SK-N-SH (cell line): Measurements from ENCODE around the gene MYOM1. TPM values are rescaled to one million over a fixed set of nuclear protein-coding genes. Genes with fewer than 3 reads are reported as not detected.

ENCODE experiments used
- CTCF ChIA-PET: fragments of 300-600, 350-600 bp; formaldehyde crosslinking; extraction: SDS; loops from one replicate; lab custom pipeline; 2021; lab: Yijun Ruan, JAX
- POLR2A ChIA-PET: fragments of 350-600 bp; sonication (Branson Sonifier 250); formaldehyde crosslinking; extraction: SDS; loops from one replicate; lab custom pipeline; 2020; ENCODE audit warnings: antibody characterized with exemption, inconsistent platforms; lab: Yijun Ruan, JAX
- DNase-seq: peaks from one replicate; pipeline ENCODE4 v3.0.0; 2012
- H2AFZ ChIP-seq: fragments of 200-600 bp; sonication (generic); 2 replicates; pipeline ENCODE4 v1.8.1; 2016; ENCODE audit warnings: antibody characterized with exemption, mild to moderate bottlenecking, low read depth
- H3F3A ChIP-seq: fragments of 200-600 bp; sonication (generic); replicated peaks from 2 replicates; pipeline ENCODE3; 2016; ENCODE audit warnings: antibody characterized with exemption, mild to moderate bottlenecking; ENCODE audit not compliant: insufficient read depth
- H3K27ac ChIP-seq, 2 experiments: fragments of 200-500 bp in 1 of 2; fragments of 200-600 bp in 1 of 2; sonication (Bioruptor generic) in 1 of 2; sonication (generic), shearing (Covaris generic) in 1 of 2; 2 replicates each; pipeline versions ENCODE4 v1.5.1 to v1.6.1; 2014 to 2016; ENCODE audit warnings: low read depth in 2 of 2, inconsistent platforms in 1 of 2, low read length in 1 of 2, mild to moderate bottlenecking in 1 of 2, mixed read lengths in 1 of 2
- H3K27me3 ChIP-seq: fragments of 200-600 bp; sonication (generic), shearing (Covaris generic); 2 replicates; pipeline ENCODE4 v1.6.1; 2016; ENCODE audit warnings: mixed run types; ENCODE audit not compliant: insufficient read depth
- H3K36me3 ChIP-seq, 2 experiments: fragments of 200-500 bp in 1 of 2; fragments of 200-600 bp in 1 of 2; sonication (Bioruptor generic) in 1 of 2; sonication (generic) in 1 of 2; replicated peaks in 1 of 2; 2 replicates each; pipeline versions ENCODE3 to v1.5.1; 2014 to 2016; ENCODE audit warnings: low read length in 1 of 2, mild to moderate bottlenecking in 1 of 2; ENCODE audit not compliant: insufficient read depth in 2 of 2, control insufficient read depth in 1 of 2
- H3K4me1 ChIP-seq, 2 experiments: fragments of 200-500 bp in 1 of 2; fragments of 200-600 bp in 1 of 2; sonication (Bioruptor generic) in 1 of 2; sonication (generic), shearing (Covaris generic) in 1 of 2; 2 replicates each; pipeline versions ENCODE4 v1.5.1 to v1.6.1; 2014 to 2016; ENCODE audit warnings: low read depth in 1 of 2, low read length in 1 of 2, mixed run types in 1 of 2; ENCODE audit not compliant: insufficient read depth in 2 of 2, control insufficient read depth in 1 of 2
- H3K4me2 ChIP-seq: fragments of 200-600 bp; sonication (generic), shearing (Covaris generic); 2 replicates; pipeline ENCODE4 v1.6.1; 2017; ENCODE audit warnings: mixed run types
- H3K4me3 ChIP-seq, 2 experiments: fragments of 200-500 bp in 1 of 2; fragments of 200-600 bp in 1 of 2; sonication (Bioruptor generic) in 1 of 2; sonication (generic), shearing (Covaris generic) in 1 of 2; 2 replicates each; pipeline versions ENCODE4 v1.5.1 to v1.8.1; 2014 to 2016; ENCODE audit warnings: low read depth in 2 of 2, inconsistent platforms in 1 of 2, low read length in 1 of 2, mild to moderate bottlenecking in 1 of 2, mixed read lengths in 1 of 2, moderate library complexity in 1 of 2
- H3K79me2 ChIP-seq: fragments of 200-600 bp; sonication (generic); 2 replicates; pipeline ENCODE4 v1.8.1; 2017; ENCODE audit warnings: mild to moderate bottlenecking; ENCODE audit not compliant: insufficient read depth
- H3K9ac ChIP-seq: fragments of 200-600 bp; sonication (generic); 2 replicates; pipeline ENCODE4 v1.6.1; 2017; ENCODE audit warnings: mixed run types
- H3K9me2 ChIP-seq: fragments of 200-600 bp; sonication (generic); 2 replicates; pipeline ENCODE4 v1.6.1; 2017; ENCODE audit warnings: mixed run types
- H3K9me3 ChIP-seq: fragments of 200-600 bp; sonication (generic); 2 replicates; pipeline ENCODE4 v1.6.1; 2017; ENCODE audit warnings: mixed run types, mild to moderate bottlenecking, moderate library complexity
- H4K20me1 ChIP-seq: fragments of 200-600 bp; sonication (generic); 2 replicates; pipeline ENCODE4 v1.6.1; 2017; ENCODE audit warnings: mild to moderate bottlenecking, mixed run types; ENCODE audit not compliant: insufficient read depth
- CTCF ChIP-seq: fragments of 200-600 bp; sonication (generic); IDR thresholded peaks from 2 replicates; pipeline ENCODE4 v1.6.1; 2017; ENCODE audit warnings: antibody characterized with exemption, mild to moderate bottlenecking, moderate library complexity
- ELF1 ChIP-seq: IDR thresholded peaks from 2 replicates; pipeline ENCODE4 v1.4.0; 2012
- EP300 ChIP-seq, 2 experiments: IDR thresholded peaks; 2 replicates each; pipeline versions ENCODE4 v1.4.0 to v1.6.1; 2012; ENCODE audit warnings: borderline replicate concordance in 1 of 2, low read depth in 1 of 2, low read length in 1 of 2
- EZH2phosphoT487 ChIP-seq: fragments of 200-600 bp; sonication (generic); IDR thresholded peaks from 2 replicates; pipeline ENCODE4 v1.6.1; 2017; ENCODE audit warnings: low read depth, mixed run types, mild to moderate bottlenecking, antibody characterized with exemption, moderate library complexity, borderline replicate concordance
- FOXM1 ChIP-seq: IDR thresholded peaks from 2 replicates; pipeline ENCODE4 v1.4.0; 2012; ENCODE audit warnings: low read depth, mild to moderate bottlenecking
- GABPA ChIP-seq: IDR thresholded peaks from 2 replicates; pipeline ENCODE4 v1.4.0; 2012; ENCODE audit warnings: low read depth, mild to moderate bottlenecking
- GATA2 ChIP-seq: sonication (generic); formaldehyde crosslinking; IDR thresholded peaks from 2 replicates; pipeline ENCODE4 v1.5.0; 2020; ENCODE audit warnings: mild to moderate bottlenecking, missing genetic modification reagents
- JUND ChIP-seq: IDR thresholded peaks from 2 replicates; pipeline ENCODE4 v1.4.0; 2012
- MEF2A ChIP-seq: IDR thresholded peaks from 2 replicates; pipeline ENCODE4 v1.4.0; 2012; ENCODE audit warnings: low read depth, borderline replicate concordance
- NFIC ChIP-seq: IDR thresholded peaks from 2 replicates; pipeline ENCODE4 v1.4.0; 2012; ENCODE audit warnings: borderline replicate concordance
- NRF1 ChIP-seq: IDR thresholded peaks from 2 replicates; pipeline ENCODE4 v1.6.1; 2012; ENCODE audit warnings: low read depth, mild to moderate bottlenecking, low read length
- POLR2AphosphoS5 ChIP-seq: IDR thresholded peaks from 2 replicates; pipeline ENCODE4 v1.6.1; 2012; ENCODE audit warnings: low read depth, low read length
- RAD21 ChIP-seq: IDR thresholded peaks from 2 replicates; pipeline ENCODE4 v1.6.1; 2012; ENCODE audit warnings: mild to moderate bottlenecking, low read length
- RCOR1 ChIP-seq: fragments of 150-350 bp; IDR thresholded peaks from 2 replicates; pipeline ENCODE4 v1.6.1; 2017; ENCODE audit warnings: antibody characterized with exemption, low read length
- RXRA ChIP-seq: IDR thresholded peaks from 2 replicates; pipeline ENCODE4 v1.4.0; 2012; ENCODE audit warnings: low read depth, mild to moderate bottlenecking, borderline replicate concordance
- SIN3A ChIP-seq: IDR thresholded peaks from 2 replicates; pipeline ENCODE4 v1.6.1; 2012; ENCODE audit warnings: low read depth, mild to moderate bottlenecking, low read length, moderate library complexity, borderline replicate concordance
- SMC3 ChIP-seq: IDR thresholded peaks from 2 replicates; pipeline ENCODE4 v1.6.1; 2012; ENCODE audit warnings: low read depth, low read length, improper control_type of control experiment
- TCF12 ChIP-seq: IDR thresholded peaks from 2 replicates; pipeline ENCODE4 v1.4.0; 2012
- TEAD4 ChIP-seq: IDR thresholded peaks from 2 replicates; pipeline ENCODE4 v1.4.0; 2012; ENCODE audit warnings: mild to moderate bottlenecking, borderline replicate concordance; ENCODE audit not compliant: insufficient read depth
- USF2 ChIP-seq: fragments of 150-350 bp; IDR thresholded peaks from 2 replicates; pipeline ENCODE4 v1.6.1; 2017; ENCODE audit warnings: antibody characterized with exemption, low read length, low read depth, borderline replicate concordance
- YY1 ChIP-seq: IDR thresholded peaks from 2 replicates; pipeline ENCODE4 v1.4.0; 2012; ENCODE audit warnings: low read depth, mild to moderate bottlenecking
- WGBS: methylation state at CpG from one replicate; pipeline ENCODE4 v1.1.6; 2017; ENCODE audit warnings: low lambda C conversion rate; 5-methylcytosine and 5-hydroxymethylcytosine counted together
- polyA plus RNA-seq, 3 experiments: library from polyadenylated mRNA; depleted of rRNA; stranded (reverse); fragments of >200 nt; gene quantifications; 2 replicates each; pipeline ENCODE4 v1.2.3, GENCODE V29; 2012
- TF ChIP-seq, protein P1 (sequence below): IDR thresholded peaks from 2 replicates; pipeline ENCODE4 v1.4.0; 2012; ENCODE audit warnings: low read depth
- TF ChIP-seq, protein P2 (sequence below): fragments of 150-350 bp; IDR thresholded peaks from 2 replicates; pipeline ENCODE4 v1.6.1; 2016; ENCODE audit warnings: mild to moderate bottlenecking, low read depth, low read length
- TF ChIP-seq, protein P3 (sequence below): IDR thresholded peaks from 2 replicates; pipeline ENCODE4 v1.6.1; 2012; ENCODE audit warnings: mild to moderate bottlenecking, low read depth, low read length, moderate library complexity

The MYOM1 gene
- polyA plus RNA-seq, 1 of the 3 experiments (the other 2 are of a cell fraction), result 0.07 TPM

DNA sequence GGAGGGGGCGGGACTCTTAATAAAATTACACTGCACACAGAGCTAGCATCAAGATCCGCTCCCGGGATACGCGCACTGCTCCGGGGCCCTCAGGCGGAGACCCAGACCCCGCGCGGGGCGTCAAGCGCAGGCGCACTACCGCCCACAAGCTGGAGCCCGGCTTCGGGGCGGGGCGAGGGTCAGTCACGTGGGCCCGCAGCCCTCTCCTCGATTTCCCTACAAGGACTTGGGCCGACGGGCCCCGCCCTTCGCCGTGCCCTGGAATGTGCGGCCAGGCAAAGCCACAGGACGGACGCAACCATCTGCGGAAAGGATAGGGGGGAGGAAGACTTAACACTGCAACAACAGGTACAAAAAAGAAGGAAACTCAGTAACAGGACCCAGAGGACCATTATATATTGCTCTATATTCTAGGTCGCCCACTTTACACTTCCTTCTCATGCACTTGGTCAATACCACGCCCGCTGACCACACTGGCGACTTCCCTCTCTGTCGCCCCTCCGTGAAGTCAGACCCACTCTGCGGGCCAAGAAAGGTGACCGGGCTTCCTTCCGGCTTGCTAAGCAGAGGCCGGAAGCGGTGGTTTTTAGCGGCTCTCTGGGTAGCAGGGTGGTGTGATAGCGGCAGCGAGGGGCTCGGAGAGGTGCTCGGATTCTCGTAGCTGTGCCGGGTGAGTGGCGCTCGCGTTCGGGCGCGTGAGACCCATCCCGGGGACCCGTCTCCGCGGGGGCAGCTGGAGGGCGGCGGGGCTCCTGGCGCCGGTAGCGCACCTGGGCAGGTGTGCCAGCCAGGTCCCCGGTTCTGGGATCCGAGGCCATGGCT, 27.7 kb upstream of the MYOM1 start, which contains the start of gene MYL12A:
Gene MYL12A, plus strand, starts transcription at position 562 of the 822 bp plus-strand sequence. CDS start 5,447 bp downstream, outside the sequence.
- Histone ChIP-seq H3K79me2 (peaks cover 59% of the 10 kb centered on the region), H2AFZ (peak within 1 kb of the TSS; percentile 86), H3K27me3 (no peaks in the 10 kb centered on the region), H4K20me1 (peaks cover 16% of the 10 kb centered on the region), H3K4me1 (peaks cover 10 to 21% of the 10 kb centered on the region in 2 experiments; a peak in 3 of 4 replicates), H3K27ac (peak within 1 kb of the TSS; percentile 94 to 98), H3K9ac (peak within 1 kb of the TSS; percentile 97), H3K4me2 (peak within 1 kb of the TSS; percentile 83), H3K36me3 (peaks cover 7 to 14% of the 10 kb centered on the region in 2 experiments), H3F3A (peaks cover 49% of the 10 kb centered on the region), H3K9me2 (no peaks in the 10 kb centered on the region), H3K9me3 (no peaks in the 10 kb centered on the region), H3K4me3 (peak within 1 kb of the TSS; percentile 96 to 100)
- DNase-seq, result peak; percentile 96
- ChIA-PET POLR2A (interaction anchor here (0.7 to 0.8 kb wide), 3 partner anchors 8 to 27 kb away, joined by 3 to 4 read pairs (median 3); partner anchors contain the start of genes MYL12B and MYOM1), CTCF (interaction anchor here (1.0 to 3.4 kb wide), 13 partner anchors 14 to 470 kb away, joined by 3 to 38 read pairs (median 7); partner anchors contain the start of genes MYL12B and MYOM1)
- under 1% methylated on average over 44 of the region's 65 CpGs for WGBS
- peak in 1 of 2 experiments; percentile 67; a peak in 1 of 4 replicates for TF ChIP-seq EP300 (IDR thresholded peaks at IDR 0.05; ENCODE audit: borderline replicate concordance in 1 of 2, low read depth in 1 of 2, low read length in 1 of 2)
- no peak for TF ChIP-seq TCF12
- TF ChIP-seq, protein P1, sequence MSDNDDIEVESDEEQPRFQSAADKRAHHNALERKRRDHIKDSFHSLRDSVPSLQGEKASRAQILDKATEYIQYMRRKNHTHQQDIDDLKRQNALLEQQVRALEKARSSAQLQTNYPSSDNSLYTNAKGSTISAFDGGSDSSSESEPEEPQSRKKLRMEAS, result peak; percentile 22; the same call in 1 of the 2 replicates
- no peak for TF ChIP-seq MEF2A
- peak; percentile 92 for TF ChIP-seq NFIC
- TF ChIP-seq USF2, result peak; percentile 88
- TF ChIP-seq RAD21, result no peak
- 0 out of 2 replicates have a peak, but pooled peaks have one; percentile 44 for TF ChIP-seq YY1
- TF ChIP-seq SMC3, result no peak
- TF ChIP-seq SIN3A, result peak; percentile 80; the same call in 1 of the 2 replicates
- TF ChIP-seq JUND, result peak; percentile 66
- TF ChIP-seq TEAD4, result peak; percentile 65; the same call in 1 of the 2 replicates
- TF ChIP-seq, protein P2, sequence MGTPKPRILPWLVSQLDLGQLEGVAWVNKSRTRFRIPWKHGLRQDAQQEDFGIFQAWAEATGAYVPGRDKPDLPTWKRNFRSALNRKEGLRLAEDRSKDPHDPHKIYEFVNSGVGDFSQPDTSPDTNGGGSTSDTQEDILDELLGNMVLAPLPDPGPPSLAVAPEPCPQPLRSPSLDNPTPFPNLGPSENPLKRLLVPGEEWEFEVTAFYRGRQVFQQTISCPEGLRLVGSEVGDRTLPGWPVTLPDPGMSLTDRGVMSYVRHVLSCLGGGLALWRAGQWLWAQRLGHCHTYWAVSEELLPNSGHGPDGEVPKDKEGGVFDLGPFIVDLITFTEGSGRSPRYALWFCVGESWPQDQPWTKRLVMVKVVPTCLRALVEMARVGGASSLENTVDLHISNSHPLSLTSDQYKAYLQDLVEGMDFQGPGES, result no peak
- no peak for TF ChIP-seq GATA2
- no peak for TF ChIP-seq EZH2phosphoT487
- TF ChIP-seq POLR2AphosphoS5, result peak; percentile 95
- TF ChIP-seq RXRA, result no peak; the same call in 1 of the 2 replicates
- no peak for TF ChIP-seq FOXM1
- TF ChIP-seq CTCF, result no peak
- peak; percentile 86 for TF ChIP-seq ELF1
- no peak; the same call in 1 of the 2 replicates for TF ChIP-seq RCOR1
- peak; percentile 82 for TF ChIP-seq GABPA
- peak; percentile 73 for TF ChIP-seq NRF1
- TF ChIP-seq, protein P3, sequence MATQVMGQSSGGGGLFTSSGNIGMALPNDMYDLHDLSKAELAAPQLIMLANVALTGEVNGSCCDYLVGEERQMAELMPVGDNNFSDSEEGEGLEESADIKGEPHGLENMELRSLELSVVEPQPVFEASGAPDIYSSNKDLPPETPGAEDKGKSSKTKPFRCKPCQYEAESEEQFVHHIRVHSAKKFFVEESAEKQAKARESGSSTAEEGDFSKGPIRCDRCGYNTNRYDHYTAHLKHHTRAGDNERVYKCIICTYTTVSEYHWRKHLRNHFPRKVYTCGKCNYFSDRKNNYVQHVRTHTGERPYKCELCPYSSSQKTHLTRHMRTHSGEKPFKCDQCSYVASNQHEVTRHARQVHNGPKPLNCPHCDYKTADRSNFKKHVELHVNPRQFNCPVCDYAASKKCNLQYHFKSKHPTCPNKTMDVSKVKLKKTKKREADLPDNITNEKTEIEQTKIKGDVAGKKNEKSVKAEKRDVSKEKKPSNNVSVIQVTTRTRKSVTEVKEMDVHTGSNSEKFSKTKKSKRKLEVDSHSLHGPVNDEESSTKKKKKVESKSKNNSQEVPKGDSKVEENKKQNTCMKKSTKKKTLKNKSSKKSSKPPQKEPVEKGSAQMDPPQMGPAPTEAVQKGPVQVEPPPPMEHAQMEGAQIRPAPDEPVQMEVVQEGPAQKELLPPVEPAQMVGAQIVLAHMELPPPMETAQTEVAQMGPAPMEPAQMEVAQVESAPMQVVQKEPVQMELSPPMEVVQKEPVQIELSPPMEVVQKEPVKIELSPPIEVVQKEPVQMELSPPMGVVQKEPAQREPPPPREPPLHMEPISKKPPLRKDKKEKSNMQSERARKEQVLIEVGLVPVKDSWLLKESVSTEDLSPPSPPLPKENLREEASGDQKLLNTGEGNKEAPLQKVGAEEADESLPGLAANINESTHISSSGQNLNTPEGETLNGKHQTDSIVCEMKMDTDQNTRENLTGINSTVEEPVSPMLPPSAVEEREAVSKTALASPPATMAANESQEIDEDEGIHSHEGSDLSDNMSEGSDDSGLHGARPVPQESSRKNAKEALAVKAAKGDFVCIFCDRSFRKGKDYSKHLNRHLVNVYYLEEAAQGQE, result peak; percentile 55; the same call in 1 of the 2 replicates
